C1 segment of cervical spinal cord (tissue), 14 donors: ENCODE results near the gene NAV1.

Experiments used
- DNase-seq, 14 donors: peaks; one replicate each; lab custom pipeline; 2025; lab: John Stamatoyannopoulos, UW

The NAV1 gene

GRCh38 chr1:201586806-201587205 lies 47.9 kb downstream of the NAV1 start:
- DNase-seq: no peak

DNA sequence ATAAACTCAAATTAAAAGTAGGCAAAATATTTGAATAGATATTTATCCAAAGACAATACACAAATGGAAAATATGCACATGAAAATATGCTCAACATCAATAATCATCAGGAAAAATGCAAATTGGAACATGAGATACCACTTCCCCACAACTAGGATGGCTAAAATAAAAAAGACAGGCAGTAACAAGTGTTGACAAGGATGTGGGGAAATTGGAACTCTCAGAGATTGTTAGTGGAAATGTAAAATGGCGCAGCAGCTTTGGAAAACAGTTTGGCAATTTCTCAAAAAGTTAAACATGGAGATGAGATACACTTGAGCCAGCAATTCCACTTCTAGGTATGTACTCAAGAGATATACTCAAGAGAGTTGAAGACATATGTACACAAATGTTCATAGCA lies 48.8 kb downstream of the NAV1 start:
- DNase-seq: no peak
